Type B pancreatic cell (in vitro differentiated cells): ENCODE results near the gene WDR87. TPM values are rescaled to one million over a fixed set of nuclear protein-coding genes. Genes with fewer than 3 reads are reported as not detected.
A peak's percentile ranks its signal among the peaks of the same experiment; 100 is the strongest.

Source experiments
- DNase-seq: peaks from one replicate; pipeline ENCODE4 v3.0.0; 2021; ENCODE audit warnings: mixed read lengths; ENCODE audit not compliant: unreplicated experiment; ENCODE audit errors: extremely low spot score
- H3K27ac Mint-ChIP-seq: 2 replicates; pipeline ENCODE4 v1.8.0; 2021; ENCODE audit warnings: mild to moderate bottlenecking, mixed read lengths
- H3K27me3 Mint-ChIP-seq: 2 replicates; pipeline ENCODE4 v1.8.0; 2021; ENCODE audit warnings: mixed read lengths
- H3K36me3 Mint-ChIP-seq: 2 replicates; pipeline ENCODE4 v1.8.0; 2021; ENCODE audit warnings: mixed read lengths
- H3K4me1 Mint-ChIP-seq: one replicate; pipeline ENCODE4 v1.8.0; 2021; ENCODE audit warnings: mixed read lengths; ENCODE audit not compliant: unreplicated experiment
- H3K4me3 Mint-ChIP-seq: 2 replicates; pipeline ENCODE4 v1.8.0; 2021; ENCODE audit warnings: mild to moderate bottlenecking, mixed read lengths
- H3K9me3 Mint-ChIP-seq: 2 replicates; pipeline ENCODE4 v1.8.0; 2021; ENCODE audit warnings: mixed read lengths
- total RNA-seq: library from RNA; stranded (reverse); gene quantifications from 2 replicates; pipeline ENCODE4 v1.2.1, GENCODE V29; 2021; ENCODE audit warnings: low replicate concordance
- TF ChIP-seq, protein P1 (sequence below): fragments of 200-600 bp; sonication (generic); conservative IDR thresholded peaks from 2 replicates; pipeline ENCODE4 v1.5.0; 2021; ENCODE audit warnings: antibody characterized with exemption, mild to moderate bottlenecking

WDR87 gene
- total RNA-seq, 1 donor from 2014 or later, result not detected

DNA sequence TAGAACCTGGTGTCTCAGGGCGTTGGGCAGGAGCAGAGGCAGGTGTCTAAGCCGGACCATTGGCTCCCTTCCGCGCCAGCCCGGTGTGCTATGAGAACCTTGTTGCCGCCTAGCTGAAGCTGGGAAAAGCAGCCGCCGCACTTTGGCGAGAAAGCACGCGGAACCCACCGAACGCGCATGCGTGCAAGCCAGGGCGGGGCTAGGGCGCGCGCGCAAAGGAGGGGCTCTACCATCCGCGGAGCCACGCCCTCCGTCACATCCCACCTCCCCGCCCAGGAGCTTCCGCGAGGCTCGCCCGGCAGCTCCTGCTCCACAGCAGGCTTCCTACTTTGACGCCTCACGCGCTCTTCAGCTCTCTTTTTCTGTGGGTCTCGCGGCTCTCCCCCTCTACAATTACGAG lies 51.3 kb downstream of the WDR87 start:
- Mint-ChIP-seq H3K27ac (no peak overlapping the region), H3K36me3 (no peaks in the 10 kb centered on the region), H3K4me3 (no peak overlapping the region), H3K4me1 (no peaks in the 10 kb centered on the region), H3K9me3 (no peaks in the 10 kb centered on the region), H3K27me3 (no peaks in the 10 kb centered on the region)
- TF ChIP-seq, protein P1, sequence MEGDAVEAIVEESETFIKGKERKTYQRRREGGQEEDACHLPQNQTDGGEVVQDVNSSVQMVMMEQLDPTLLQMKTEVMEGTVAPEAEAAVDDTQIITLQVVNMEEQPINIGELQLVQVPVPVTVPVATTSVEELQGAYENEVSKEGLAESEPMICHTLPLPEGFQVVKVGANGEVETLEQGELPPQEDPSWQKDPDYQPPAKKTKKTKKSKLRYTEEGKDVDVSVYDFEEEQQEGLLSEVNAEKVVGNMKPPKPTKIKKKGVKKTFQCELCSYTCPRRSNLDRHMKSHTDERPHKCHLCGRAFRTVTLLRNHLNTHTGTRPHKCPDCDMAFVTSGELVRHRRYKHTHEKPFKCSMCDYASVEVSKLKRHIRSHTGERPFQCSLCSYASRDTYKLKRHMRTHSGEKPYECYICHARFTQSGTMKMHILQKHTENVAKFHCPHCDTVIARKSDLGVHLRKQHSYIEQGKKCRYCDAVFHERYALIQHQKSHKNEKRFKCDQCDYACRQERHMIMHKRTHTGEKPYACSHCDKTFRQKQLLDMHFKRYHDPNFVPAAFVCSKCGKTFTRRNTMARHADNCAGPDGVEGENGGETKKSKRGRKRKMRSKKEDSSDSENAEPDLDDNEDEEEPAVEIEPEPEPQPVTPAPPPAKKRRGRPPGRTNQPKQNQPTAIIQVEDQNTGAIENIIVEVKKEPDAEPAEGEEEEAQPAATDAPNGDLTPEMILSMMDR, result no peak
- peak; percentile 70 for DNase-seq

DNA sequence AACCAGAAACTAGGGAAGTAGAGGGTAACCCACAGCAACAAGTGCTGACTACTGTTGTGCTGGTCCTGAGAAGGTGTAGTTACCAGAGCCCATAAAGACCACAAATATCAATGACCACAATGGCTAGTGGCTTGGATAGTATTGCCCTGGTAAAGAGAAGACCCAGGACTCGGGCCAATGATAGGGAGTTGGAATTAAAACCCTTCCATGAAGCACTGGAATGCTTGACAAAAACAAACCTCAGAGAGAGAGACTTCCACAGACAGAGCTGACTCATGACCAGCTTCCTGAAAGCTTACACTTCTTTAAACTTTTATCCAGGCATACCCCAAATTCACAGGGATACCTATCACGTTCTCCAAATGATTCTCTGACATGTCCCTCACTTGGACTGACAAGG lies 60.5 kb downstream of the WDR87 start:
- H3K4me1 Mint-ChIP-seq, result no peaks in the 10 kb centered on the region
- TF ChIP-seq, protein P1, result no peak
- no peak overlapping the region for H3K27ac Mint-ChIP-seq
- H3K27me3 Mint-ChIP-seq, result no peaks in the 10 kb centered on the region
- H3K4me3 Mint-ChIP-seq, result no peak overlapping the region
- DNase-seq, result no peak
- H3K9me3 Mint-ChIP-seq, result no peaks in the 10 kb centered on the region
- no peaks in the 10 kb centered on the region for H3K36me3 Mint-ChIP-seq

Other genes starting within 250 kb of the WDR87 start
- 24.0 and 24.1 TPM in 2 replicates for gene ZNF607, start 186.8 kb downstream of the WDR87 start, total RNA-seq
- 8.9 and 12.5 TPM in 2 replicates for gene ZNF573, start 127.0 kb downstream of the WDR87 start, total RNA-seq
- gene SIPA1L3, start 614 bp upstream of the WDR87 start, total RNA-seq, result 53.7 and 62.6 TPM in 2 replicates